Skeletal muscle cell (primary cell): ENCODE data around the gene CERS6.

Source experiments
- DNase-seq: peaks from one replicate; pipeline ENCODE4 v3.0.0-alpha.2; 2010; ENCODE audit warnings: low read depth
- H3K4me3 ChIP-seq: 2 replicates; pipeline ENCODE4 v1.5.1; 2011; ENCODE audit warnings: low read depth, mild to moderate bottlenecking, control low read depth, low read length, moderate library complexity

CERS6 gene

GRCh38 chr2:168585700-168586099, 129.6 kb downstream of the CERS6 start:
- H3K4me3 ChIP-seq = no peak overlapping the region
- no peak for DNase-seq

GRCh38 chr2:168587307-168587706, 131.2 kb downstream of the CERS6 start:
- no peak for DNase-seq
- no peak overlapping the region for H3K4me3 ChIP-seq

GRCh38 chr2:168589236-168590211, 133.5 kb downstream of the CERS6 start:
- no peak for DNase-seq
- H3K4me3 ChIP-seq = no peak overlapping the region

- no peak for DNase-seq
- H3K4me3 ChIP-seq = no peak overlapping the region
These were observed 136.2 kb downstream of the CERS6 start for GRCh38 chr2:168592181-168592831.

GRCh38 chr2:168593713-168594112, 137.6 kb downstream of the CERS6 start:
- no peak for DNase-seq
- H3K4me3 ChIP-seq = no peak overlapping the region

- H3K4me3 ChIP-seq = no peak overlapping the region
- DNase-seq = no peak
These were observed 138.7 kb downstream of the CERS6 start for GRCh38 chr2:168594778-168595177.

- DNase-seq = no peak
- no peak overlapping the region for H3K4me3 ChIP-seq
These were observed 141.0 kb downstream of the CERS6 start for GRCh38 chr2:168596881-168597655.

GRCh38 chr2:168599738-168600137, 143.7 kb downstream of the CERS6 start:
- DNase-seq = no peak
- H3K4me3 ChIP-seq = no peak overlapping the region

GRCh38 chr2:168600949-168601348, 144.9 kb downstream of the CERS6 start:
- DNase-seq = no peak
- no peak overlapping the region for H3K4me3 ChIP-seq

- no peak overlapping the region for H3K4me3 ChIP-seq
These were observed 145.7 kb downstream of the CERS6 start for GRCh38 chr2:168601741-168602140.

GRCh38 chr2:168602379-168602778, 146.3 kb downstream of the CERS6 start:
- DNase-seq = no peak
- H3K4me3 ChIP-seq = no peak overlapping the region

More at GRCh38 chr2:168601741-168602140, 145.7 kb downstream of the CERS6 start:
- DNase-seq = no peak

GRCh38 chr2:168602846-168603401, 146.9 kb downstream of the CERS6 start:
- no peak for DNase-seq
- no peak overlapping the region for H3K4me3 ChIP-seq

GRCh38 chr2:168603439-168603961, 147.4 kb downstream of the CERS6 start:
- DNase-seq = peak; percentile 53

GRCh38 chr2:168604252-168604651, 148.2 kb downstream of the CERS6 start:
- no peak for DNase-seq
- no peak overlapping the region for H3K4me3 ChIP-seq

More at GRCh38 chr2:168603439-168603961, 147.4 kb downstream of the CERS6 start:
- H3K4me3 ChIP-seq = no peak overlapping the region

- no peak overlapping the region for H3K4me3 ChIP-seq
- DNase-seq = peak; percentile 85
These were observed 151.9 kb downstream of the CERS6 start for GRCh38 chr2:168607992-168608391.

- no peak for DNase-seq
- no peak overlapping the region for H3K4me3 ChIP-seq
These were observed 152.7 kb downstream of the CERS6 start for GRCh38 chr2:168608796-168609195.

- no peak for DNase-seq
- no peak overlapping the region for H3K4me3 ChIP-seq
These were observed 155.0 kb downstream of the CERS6 start for GRCh38 chr2:168611091-168611490.

GRCh38 chr2:168611896-168612650, 156.0 kb downstream of the CERS6 start:
- no peak for DNase-seq

GRCh38 chr2:168612719-168613118, 156.6 kb downstream of the CERS6 start:
- DNase-seq = no peak
- no peak overlapping the region for H3K4me3 ChIP-seq

More at GRCh38 chr2:168611896-168612650, 156.0 kb downstream of the CERS6 start:
- no peak overlapping the region for H3K4me3 ChIP-seq
